ENCODE data around the gene FRY.

- TF ChIP-seq SMC3 (IDR thresholded peaks at IDR 0.05; ENCODE audit: borderline replicate concordance, low read length) (no peak), RCOR1 (conservative IDR thresholded peaks at IDR 0.05; ENCODE audit: low read depth, low read length) (no peak), CHD2 (IDR thresholded peaks at IDR 0.05; ENCODE audit: borderline replicate concordance, low read depth, low read length) (no peak), POLR2A (IDR thresholded peaks at IDR 0.05; ENCODE audit: low read depth, low read length) (no peak), ATF3 (IDR thresholded peaks at IDR 0.05; ENCODE audit: borderline replicate concordance, extremely low read depth, low read depth, low read length) (no peak), YY1 (IDR thresholded peaks at IDR 0.05; ENCODE audit: low read depth, low read length) (no peak), SUZ12 (IDR thresholded peaks at IDR 0.05; ENCODE audit: unreplicated experiment) (no peak), CTCF (IDR thresholded peaks at IDR 0.05 in 2 of 3, conservative IDR thresholded peaks at IDR 0.05 in 1 of 3; ENCODE audit: control insufficient read depth in 2 of 3, extremely low read depth in 1 of 3, insufficient read depth in 1 of 3, low read depth in 3 of 3, low read length in 3 of 3) (no peak), FOS (IDR thresholded peaks at IDR 0.05; ENCODE audit: borderline replicate concordance, extremely low read depth, insufficient read length) (no peak), ASH2L (IDR thresholded peaks at IDR 0.05; ENCODE audit: borderline replicate concordance, low read depth) (no peak), MAX (IDR thresholded peaks at IDR 0.05; ENCODE audit: low read depth, low read length) (no peak)
- TF ChIP-seq, protein P1, sequence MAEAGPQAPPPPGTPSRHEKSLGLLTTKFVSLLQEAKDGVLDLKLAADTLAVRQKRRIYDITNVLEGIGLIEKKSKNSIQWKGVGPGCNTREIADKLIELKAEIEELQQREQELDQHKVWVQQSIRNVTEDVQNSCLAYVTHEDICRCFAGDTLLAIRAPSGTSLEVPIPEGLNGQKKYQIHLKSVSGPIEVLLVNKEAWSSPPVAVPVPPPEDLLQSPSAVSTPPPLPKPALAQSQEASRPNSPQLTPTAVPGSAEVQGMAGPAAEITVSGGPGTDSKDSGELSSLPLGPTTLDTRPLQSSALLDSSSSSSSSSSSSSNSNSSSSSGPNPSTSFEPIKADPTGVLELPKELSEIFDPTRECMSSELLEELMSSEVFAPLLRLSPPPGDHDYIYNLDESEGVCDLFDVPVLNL (IDR thresholded peaks at IDR 0.05; ENCODE audit: low read depth, low read length): no peak
Observed at GRCh38 chr13:32272021-32272683, 240.6 kb downstream of the FRY start.
